K562 (cell line): ENCODE measurements around the gene PSPH. TPM values are rescaled to one million over a fixed set of nuclear protein-coding genes. Genes with fewer than 3 reads are reported as not detected.

Experiments used
- ATF1 ChIP-seq, 2 experiments: fragments of 450-650 bp in 1 of 2; IDR thresholded peaks; 2 replicates each; pipeline ENCODE4 v1.6.1; 2016; ENCODE audit warnings: missing compliant biosample characterization in 1 of 2, missing genetic modification characterization in 1 of 2
- BACH1 ChIP-seq: fragments of 200-800 bp; sonication (Bioruptor generic); IDR thresholded peaks from 2 replicates; pipeline ENCODE4 v1.6.1; 2016; ENCODE audit warnings: missing genetic modification characterization, missing compliant biosample characterization
- CEBPG ChIP-seq, 3 experiments: fragments of 200-800 bp in 1 of 3; sonication (Bioruptor generic) in 1 of 3; sonication (generic) in 1 of 3; formaldehyde crosslinking in 1 of 3; IDR thresholded peaks in 2 of 3; conservative IDR thresholded peaks in 1 of 3; 2 replicates each; pipeline versions ENCODE4 v1.6.1 to v1.8.0; 2016 to 2022; ENCODE audit warnings: missing compliant biosample characterization in 2 of 3, missing genetic modification characterization in 2 of 3, mild to moderate bottlenecking in 1 of 3, missing genetic modification reagents in 1 of 3
- FOXO4 ChIP-seq: fragments of 450-650 bp; formaldehyde crosslinking; IDR thresholded peaks from 2 replicates; pipeline ENCODE4 v1.4.0; 2020; ENCODE audit warnings: mild to moderate bottlenecking, moderate library complexity
- GABPA ChIP-seq: fragments of 200-800 bp; sonication (Bioruptor generic); conservative IDR thresholded peaks from 2 replicates; pipeline ENCODE4 v1.6.1; 2016; ENCODE audit warnings: low read depth, missing genetic modification characterization, missing compliant biosample characterization
- GTF2B ChIP-seq: IDR thresholded peaks from 2 replicates; pipeline ENCODE4 v1.6.1; 2011; ENCODE audit not compliant: insufficient read length; ENCODE audit errors: extremely low read depth
- HDAC3 ChIP-seq: fragments of 450-650 bp; IDR thresholded peaks from 2 replicates; pipeline ENCODE4 v1.6.1; 2018; ENCODE audit warnings: borderline replicate concordance, mild to moderate bottlenecking, moderate library complexity; ENCODE audit not compliant: partially characterized antibody
- HIVEP1 ChIP-seq: fragments of 250-450 bp; sonication (Bioruptor Pico); IDR thresholded peaks from 2 replicates; pipeline ENCODE4 v1.4.0; 2020; ENCODE audit warnings: mild to moderate bottlenecking
- HMGXB4 ChIP-seq: sonication (generic); formaldehyde crosslinking; IDR thresholded peaks from 2 replicates; pipeline ENCODE4 v1.8.1; 2023; ENCODE audit warnings: mild to moderate bottlenecking, missing genetic modification reagents
- NELFE ChIP-seq: IDR thresholded peaks from 2 replicates; pipeline ENCODE4 v1.6.1; 2011; ENCODE audit warnings: mild to moderate bottlenecking; ENCODE audit not compliant: insufficient read depth, insufficient read length
- POLR2AphosphoS5 ChIP-seq: IDR thresholded peaks from 2 replicates; pipeline ENCODE4 v1.6.1; 2011; ENCODE audit warnings: mild to moderate bottlenecking, low read depth, low read length, moderate library complexity; ENCODE audit not compliant: control insufficient read depth, insufficient read depth
- RUNX1 ChIP-seq: sonication (generic); IDR thresholded peaks from 2 replicates; pipeline ENCODE4 v1.6.1; 2016; ENCODE audit warnings: antibody characterized with exemption, low read depth
- SMAD3 ChIP-seq: fragments of 450-650 bp; formaldehyde crosslinking; conservative IDR thresholded peaks from 2 replicates; pipeline ENCODE4 v1.4.0; 2020; ENCODE audit warnings: mild to moderate bottlenecking
- TEAD2 ChIP-seq: fragments of 450-650 bp; IDR thresholded peaks from 2 replicates; pipeline ENCODE4 v1.6.1; 2016; ENCODE audit warnings: missing genetic modification characterization, control low read depth, missing compliant biosample characterization
- WHSC1 ChIP-seq: IDR thresholded peaks from one replicate; pipeline ENCODE4 v1.6.1; 2012; ENCODE audit warnings: low read length, control low read depth, inconsistent platforms
- XRCC3 ChIP-seq: fragments of 450-650 bp; IDR thresholded peaks from 2 replicates; pipeline ENCODE4 v1.6.1; 2017; ENCODE audit warnings: mild to moderate bottlenecking, moderate library complexity
- ZFP30 ChIP-seq: fragments of 250-450 bp; sonication (Bioruptor Pico); IDR thresholded peaks from 2 replicates; pipeline ENCODE4 v1.8.0; 2022; ENCODE audit warnings: moderate library complexity, mild to moderate bottlenecking, inconsistent platforms, borderline replicate concordance
- ZNF398 ChIP-seq: fragments of 250-450 bp; sonication (Bioruptor Pico); IDR thresholded peaks from 2 replicates; pipeline ENCODE4 v1.8.0; 2021; ENCODE audit warnings: moderate library complexity, mild to moderate bottlenecking, inconsistent platforms
- ZNF589 ChIP-seq: fragments of 200-800 bp; sonication (Bioruptor generic); IDR thresholded peaks from 2 replicates; pipeline ENCODE4 v1.6.1; 2016; ENCODE audit warnings: low read depth, missing genetic modification characterization, missing compliant biosample characterization
- ZNF699 ChIP-seq: fragments of 250-450 bp; sonication (Bioruptor Pico); IDR thresholded peaks from 2 replicates; pipeline ENCODE4 v1.8.0; 2021; ENCODE audit warnings: mild to moderate bottlenecking, moderate library complexity; ENCODE audit not compliant: insufficient replicate concordance
- ZNF830 ChIP-seq: fragments of 250-450 bp; sonication (Bioruptor Pico); IDR thresholded peaks from 2 replicates; pipeline ENCODE4 v1.5.0; 2021; ENCODE audit warnings: mild to moderate bottlenecking
- polyA plus RNA-seq, 8 experiments: library from polyadenylated mRNA; depleted of rRNA in 4 of 8; stranded (reverse) in 5 of 8; unstranded in 3 of 8; fragments of >200 nt; fragmentation: Nextera tagmentation in 2 of 8; fragmentation: Illumina TruSeq in 1 of 8; extraction: Ambion mirVana in 2 of 8; extraction: Trizol in 1 of 8; gene quantifications; 2 replicates each; pipeline versions ENCODE4 v1.2.1 to v1.2.3, GENCODE V29; 2011 to 2014; ENCODE audit warnings: inconsistent platforms in 1 of 8, missing spikeins in 1 of 8
- total RNA-seq, 7 experiments: library from RNA; depleted of rRNA in 6 of 7; stranded (reverse); fragments of >200 nt in 6 of 7; fragmentation: Illumina TruSeq in 2 of 7; extraction: Trizol in 2 of 7; gene quantifications; 2 replicates each; pipeline versions ENCODE4 v1.2.1 to v1.2.3, GENCODE V29; 2011 to 2021; ENCODE audit warnings: low replicate concordance in 1 of 7

Gene PSPH
- total and polyA plus RNA-seq, 9 of the 15 experiments (the other 6 are each of a cell fraction or from before 2014, with no cell fraction given) = 6.3 to 46.8 (median 20.2) TPM

GRCh38 chr7:56063882-56064625 is 12.8 kb upstream of the PSPH start, which contains the start of gene SUMF2 (continued):
- TF ChIP-seq ZNF398 = no peak
- TF ChIP-seq HIVEP1 (CRISPR knock-in tag) = no peak
- no peak for TF ChIP-seq BACH1 (tag)
- peak; percentile 78; the same call in 1 of the 2 replicates for TF ChIP-seq HMGXB4 (CRISPR knock-in tag)
- TF ChIP-seq XRCC3 = no peak
- TF ChIP-seq HDAC3 = no peak
- TF ChIP-seq ZNF699 = no peak
- TF ChIP-seq POLR2AphosphoS5 = peak; percentile 84
- no peak for TF ChIP-seq NELFE
- 0 out of 2 replicates have a peak, but pooled peaks have one; percentile 22 for TF ChIP-seq FOXO4 (CRISPR knock-in tag)
- no peak; the same call in 1 of the 2 replicates for TF ChIP-seq RUNX1
- peak; percentile 94 for TF ChIP-seq CEBPG (CRISPR knock-in tag; IDR thresholded peaks at IDR 0.05)
- TF ChIP-seq CEBPG (tag; conservative IDR thresholded peaks at IDR 0.05 in 1 of 2, IDR thresholded peaks at IDR 0.05 in 1 of 2) = peak; percentile 95 to 96
- no peak for TF ChIP-seq TEAD2 (tag)
- no peak for TF ChIP-seq ZFP30
- peak; percentile 27; the same call in 1 of the 2 replicates for TF ChIP-seq GABPA (tag)
- no peak for TF ChIP-seq GTF2B
- TF ChIP-seq SMAD3 (CRISPR knock-in tag) = peak; percentile 65; the same call in 1 of the 2 replicates
- no peak for TF ChIP-seq ATF1 (CRISPR knock-in tag; IDR thresholded peaks at IDR 0.05)
- peak; percentile 51 for TF ChIP-seq ATF1 (tag; IDR thresholded peaks at IDR 0.05)
- TF ChIP-seq ZNF589 (CRISPR knock-in tag) = peak; percentile 63; the same call in 1 of the 2 replicates
- TF ChIP-seq WHSC1 = no peak
- TF ChIP-seq ZNF830 = peak; percentile 69; the same call in 1 of the 2 replicates
